NT2/D1 (cell line): Measurements from ENCODE around the gene DSCAML1.

ENCODE experiments used
- YY1 ChIP-seq: IDR thresholded peaks from 2 replicates; pipeline ENCODE4 v1.6.1; 2011; ENCODE audit not compliant: insufficient read length, insufficient read depth
- ZNF274 ChIP-seq: IDR thresholded peaks from 2 replicates; pipeline ENCODE4 v1.6.1; 2011; ENCODE audit warnings: mild to moderate bottlenecking, low read depth, low read length

GRCh38 chr11:117384045-117384444, 413.0 kb downstream of the DSCAML1 start:
- TF ChIP-seq YY1 = no peak
- no peak for TF ChIP-seq ZNF274
